HepG2 (cell line): ENCODE results near the gene CKLF. TPM values are rescaled to one million over a fixed set of nuclear protein-coding genes. Genes with fewer than 3 reads are reported as not detected.
A peak's percentile ranks its signal among the peaks of the same experiment; 100 is the strongest.

Source experiments
- ATAC-seq: fragments of 200-7000 bp; cut with Tn5 transposase; 3 replicates; pipeline ENCODE4 v1.9.1; 2020; ENCODE audit warnings: mild to moderate bottlenecking, moderate library complexity
- BruUV-seq: library from RNA; stranded (reverse); fragments of 400-500 nt; replicated peaks from 2 replicates; lab custom pipeline; 2021; lab: Mats Ljungman, UMichigan
- CTCF ChIA-PET: fragments of 300-600 bp; formaldehyde crosslinking; extraction: SDS; loops from one replicate; lab custom pipeline; 2021; ENCODE audit warnings: low total read pairs, inconsistent platforms, low intra/inter-chr PET ratio; lab: Yijun Ruan, JAX
- POLR2A ChIA-PET: fragments of 350-600 bp; sonication (Branson Sonifier 250); formaldehyde crosslinking; loops from one replicate; lab custom pipeline; 2020; ENCODE audit warnings: antibody characterized with exemption, inconsistent platforms; lab: Yijun Ruan, JAX
- DNase-seq: peaks from one replicate; pipeline ENCODE4 v3.0.0-alpha.2; 2015; ENCODE audit warnings: low spot score
- FAIRE-seq: peaks from 3 replicates; lab custom pipeline; 2011; peaks lifted over from hg19 to GRCh38; lab: Jason Lieb, UNC
- H2AFZ ChIP-seq: one replicate; pipeline ENCODE4 v1.6.1; 2011; ENCODE audit warnings: low read length, inconsistent platforms
- H3K27ac ChIP-seq: fragments of 300-600 bp; 3 replicates; pipeline ENCODE4 v1.8.0; 2011; ENCODE audit warnings: mixed run types, mild to moderate bottlenecking, mixed read lengths, low read length, inconsistent platforms; ENCODE audit not compliant: insufficient read depth; ENCODE audit errors: extremely low read length
- H3K27me3 ChIP-seq, 2 experiments: fragments of 200-600 bp in 1 of 2; 2 replicates in 1 of 2; 3 replicates in 1 of 2; pipeline versions ENCODE4 v1.6.0 to v1.8.0; 2011; ENCODE audit warnings: low read length in 2 of 2, mild to moderate bottlenecking in 2 of 2, moderate library complexity in 2 of 2, inconsistent platforms in 1 of 2; ENCODE audit not compliant: insufficient read depth in 2 of 2, control insufficient read depth in 1 of 2
- H3K36me3 ChIP-seq, 2 experiments: fragments of 200-600 bp in 1 of 2; replicated peaks in 1 of 2; 2 replicates in 1 of 2; 3 replicates in 1 of 2; pipeline versions ENCODE4 v1.5.1 to v1.8.0; 2011; ENCODE audit warnings: low read length in 2 of 2, inconsistent platforms in 1 of 2; ENCODE audit not compliant: insufficient read depth in 2 of 2, control insufficient read depth in 1 of 2
- H3K4me1 ChIP-seq: 2 replicates; pipeline ENCODE4 v1.5.1; 2012; ENCODE audit warnings: low read length, inconsistent platforms; ENCODE audit not compliant: insufficient read depth
- H3K4me2 ChIP-seq: 2 replicates; pipeline ENCODE4 v1.6.0; 2011; ENCODE audit warnings: low read depth, low read length, inconsistent platforms
- H3K4me3 ChIP-seq, 3 experiments: fragments of 200-600 bp in 1 of 3; sonication (generic), shearing (Covaris generic) in 1 of 3; replicated peaks in 1 of 3; 2 replicates each; pipeline ENCODE4 v1.5.1; 2011 to 2016; ENCODE audit warnings: low read length in 3 of 3, inconsistent platforms in 2 of 3, low read depth in 2 of 3, mild to moderate bottlenecking in 2 of 3, control low read depth in 1 of 3, mixed read lengths in 1 of 3; ENCODE audit not compliant: insufficient read depth in 1 of 3
- H3K79me2 ChIP-seq: one replicate; pipeline ENCODE4 v1.6.1; 2011; ENCODE audit warnings: low read length, inconsistent platforms; ENCODE audit not compliant: insufficient read depth
- H3K9ac ChIP-seq: 2 replicates; pipeline ENCODE4 v1.6.0; 2011; ENCODE audit warnings: mild to moderate bottlenecking, low read depth, low read length, inconsistent platforms; ENCODE audit not compliant: insufficient read depth
- H3K9me3 ChIP-seq: 2 replicates; pipeline ENCODE4 v1.5.1; 2012; ENCODE audit warnings: mild to moderate bottlenecking, low read length
- H4K20me1 ChIP-seq: 2 replicates; pipeline ENCODE4 v1.6.0; 2011; ENCODE audit warnings: inconsistent platforms, mild to moderate bottlenecking, low read length, moderate library complexity; ENCODE audit not compliant: insufficient read depth
- CENPBD1 ChIP-seq: sonication (generic); formaldehyde crosslinking; IDR thresholded peaks from 2 replicates; pipeline ENCODE4 v1.8.0; 2022; ENCODE audit warnings: missing genetic modification reagents, low read depth, mild to moderate bottlenecking, borderline replicate concordance
- DNMT3B ChIP-seq: conservative IDR thresholded peaks from 2 replicates; pipeline ENCODE4 v1.6.1; 2016; ENCODE audit warnings: missing biosample characterization, control low read depth
- MAFF ChIP-seq: IDR thresholded peaks from 2 replicates; pipeline ENCODE4 v1.6.1; 2011; ENCODE audit warnings: low read depth, low read length, improper control_type of control experiment
- ONECUT2 ChIP-seq: sonication (generic); formaldehyde crosslinking; IDR thresholded peaks from 2 replicates; pipeline ENCODE4 v1.4.0; 2020; ENCODE audit warnings: missing genetic modification reagents
- PCBP2 ChIP-seq: fragments of 200-400 bp; formaldehyde crosslinking; optimal IDR thresholded peaks from 2 replicates; pipeline ENCODE3; 2018; ENCODE audit warnings: low read length, low read depth; ENCODE audit not compliant: poor library complexity, severe bottlenecking
- POLR2A ChIP-seq, 2 experiments: IDR thresholded peaks; 2 replicates each; pipeline ENCODE4 v1.6.1; 2011; ENCODE audit warnings: low read depth in 2 of 2, low read length in 2 of 2, mild to moderate bottlenecking in 1 of 2, moderate library complexity in 1 of 2; ENCODE audit not compliant: insufficient read depth in 1 of 2
- RELA ChIP-seq: sonication (generic); formaldehyde crosslinking; IDR thresholded peaks from 2 replicates; pipeline ENCODE4 v1.4.0; 2020; ENCODE audit warnings: missing genetic modification reagents
- SNAPC2 ChIP-seq: sonication (generic); formaldehyde crosslinking; IDR thresholded peaks from 2 replicates; pipeline ENCODE4 v1.8.1; 2022; ENCODE audit warnings: mild to moderate bottlenecking, missing genetic modification reagents
- UBTF ChIP-seq: sonication (generic); formaldehyde crosslinking; IDR thresholded peaks from 2 replicates; pipeline ENCODE4 v1.4.0; 2020; ENCODE audit warnings: mild to moderate bottlenecking, missing genetic modification reagents
- XRCC5 ChIP-seq: fragments of 200-400 bp; formaldehyde crosslinking; optimal IDR thresholded peaks from 2 replicates; pipeline ENCODE3; 2017; ENCODE audit warnings: mild to moderate bottlenecking, low read length
- ZBTB3 ChIP-seq: sonication (generic); formaldehyde crosslinking; IDR thresholded peaks from 2 replicates; pipeline ENCODE4 v1.4.0; 2020; ENCODE audit warnings: low read depth, mild to moderate bottlenecking, moderate library complexity, missing genetic modification reagents, borderline replicate concordance
- ZFP82 ChIP-seq: sonication (generic); formaldehyde crosslinking; IDR thresholded peaks from 2 replicates; pipeline ENCODE4 v1.5.1; 2020; ENCODE audit warnings: mild to moderate bottlenecking, missing genetic modification reagents, borderline replicate concordance
- ZKSCAN5 ChIP-seq: sonication (generic); formaldehyde crosslinking; IDR thresholded peaks from 2 replicates; pipeline ENCODE4 v1.5.1; 2020; ENCODE audit warnings: mild to moderate bottlenecking, missing genetic modification reagents
- ZNF20 ChIP-seq: sonication (generic); formaldehyde crosslinking; IDR thresholded peaks from 2 replicates; pipeline ENCODE4 v1.4.0; 2020; ENCODE audit warnings: mild to moderate bottlenecking, moderate library complexity, missing genetic modification reagents
- ZNF572 ChIP-seq: sonication (generic); formaldehyde crosslinking; IDR thresholded peaks from 2 replicates; pipeline ENCODE4 v1.5.1; 2020; ENCODE audit warnings: mild to moderate bottlenecking, missing genetic modification reagents
- ZNF644 ChIP-seq: IDR thresholded peaks from 2 replicates; pipeline ENCODE4 v1.6.1; 2016; ENCODE audit warnings: low read depth
- WGBS: methylation state at CpG from one replicate; pipeline ENCODE4 v1.1.6; 2017; ENCODE audit warnings: low lambda C conversion rate; 5-methylcytosine and 5-hydroxymethylcytosine counted together
- in situ Hi-C: cut with HindIII; loops from 2 replicates; pipeline ENCODE4 v1.10.0; 2017; ENCODE audit warnings: low pct_unique_long_range_greater_than_20kb; ENCODE audit not compliant: extremely low pct_ligation_motif_present
- intact Hi-C: fragments of 100-400 bp; cut with micrococcal nuclease; formaldehyde crosslinking; loops from one replicate; pipeline ENCODE4 v1.10.0; 2022; ENCODE audit not compliant: unreplicated experiment
- polyA plus RNA-seq, 8 experiments: library from polyadenylated mRNA; depleted of rRNA in 3 of 8; stranded (reverse) in 7 of 8; unstranded in 1 of 8; fragments of >200 nt; fragmentation: Illumina TruSeq in 4 of 8; extraction: Trizol in 4 of 8; gene quantifications; 2 replicates each; pipeline versions ENCODE4 v1.2.1 to v1.2.3, GENCODE V29; 2011 to 2016; ENCODE audit warnings: low read depth in 4 of 8, missing spikeins in 1 of 8, mixed read lengths in 1 of 8; ENCODE audit not compliant: insufficient read depth in 1 of 8
- total RNA-seq, 5 experiments: library from RNA; depleted of rRNA; stranded (reverse); fragments of >200 nt; fragmentation: Illumina TruSeq; extraction: Trizol; gene quantifications; 2 replicates each; pipeline ENCODE4 v1.2.3, GENCODE V29; 2016; ENCODE audit warnings: low read depth in 1 of 5

The CKLF gene
- total and polyA plus RNA-seq, 2 of the 13 experiments (the other 11 are each of a cell fraction or from before 2014, with no cell fraction given) = 120 to 167 TPM

GRCh38 chr16:66549284-66550131 is 2.9 kb upstream of the CKLF start, which contains the start of gene TK2 (continued):
- TF ChIP-seq ZFP82 (CRISPR knock-in tag) (peak; percentile 76; the same call in 1 of the 2 replicates), ZBTB3 (CRISPR knock-in tag) (peak; percentile 65; the same call in 1 of the 2 replicates), ONECUT2 (no peak)

- Histone ChIP-seq H3K27ac (peak overlapping the region; percentile 87), H2AFZ (peak overlapping the region; percentile 85), H3K4me1 (peaks cover 75% of the 10 kb centered on the region), H3K9me3 (no peaks in the 10 kb centered on the region), H3K4me2 (peak overlapping the region; percentile 94), H3K27me3 (no peaks in the 10 kb centered on the region), H3K4me3 (peak overlapping the region; percentile 70 to 79 (median 73)), H3K9ac (peak overlapping the region; percentile 85), H4K20me1 (no peaks in the 10 kb centered on the region), H3K79me2 (peaks cover 24% of the 10 kb centered on the region), H3K36me3 (peaks cover 0 to 6% of the 10 kb centered on the region in 2 experiments; a peak in 1 of 5 replicates)
- DNase-seq (peak; percentile 78), ATAC-seq (peak; percentile 65), FAIRE-seq (peak; percentile 67)
- CTCF ChIA-PET = no interaction called here
- WGBS = 20% methylated on average over 5 of the region's 6 CpGs
- POLR2A ChIA-PET = interaction anchor here (0.8 to 3.3 kb wide), 9 partner anchors 19 to 279 kb away, joined by 3 to 23 read pairs (median 6); partner anchors contain the start of genes CMTM3 and NAE1
- BruUV-seq = no TSS peak
- in situ Hi-C loops = no loop called here
- intact Hi-C loops = loop anchor here (1.0 kb wide), 1 partner anchor 34 kb away; no protein-coding TSS in a partner anchor
- TF ChIP-seq UBTF (CRISPR knock-in tag) (no peak), XRCC5 (peak; percentile 27), SNAPC2 (CRISPR knock-in tag) (no peak), ZNF20 (no peak), RELA (CRISPR knock-in tag) (no peak), PCBP2 (no peak), POLR2A (IDR thresholded peaks at IDR 0.05; ENCODE audit: insufficient read depth in 1 of 2, low read depth in 2 of 2, low read length in 2 of 2) (peak; percentile 52 to 54; a peak in 3 of 4 replicates), MAFF (peak; percentile 98), ZKSCAN5 (peak; percentile 87), ZNF644 (CRISPR knock-in tag) (peak; percentile 52; the same call in 1 of the 2 replicates), CENPBD1 (CRISPR knock-in tag) (no peak), ZNF572 (0 out of 2 replicates have a peak, but pooled peaks have one; percentile 5), DNMT3B (CRISPR knock-in tag) (no peak)
These were observed 1.0 kb upstream of the CKLF start for GRCh38 chr16:66551348-66551759.
